ENCODE results near the gene ZNF410.
"Not testable (repeated sequence)": the region's sequence is repeated elsewhere in the genome, so short reads cannot be mapped to it uniquely, and the experiment has no call there.

The ZNF410 gene

GRCh38 chr14:73865534-73866113 is 21.0 kb upstream of the ZNF410 start:
- no peak overlapping the region for H3K23ac ChIP-seq (ENCODE audit: low read depth, low read length, poor library complexity)

GRCh38 chr14:73869754-73870153 is 16.9 kb upstream of the ZNF410 start:
- H2BK120ac ChIP-seq (ENCODE audit: low read depth, low read length); H2AFZ ChIP-seq (ENCODE audit: low read length); H3K27ac ChIP-seq (replicated peaks; ENCODE audit: low read length); H2BK15ac ChIP-seq (ENCODE audit: low read length); H2BK12ac ChIP-seq (ENCODE audit: low read length); H3K4ac ChIP-seq (ENCODE audit: low read length); H4K8ac ChIP-seq (ENCODE audit: low read depth, low read length); H3K4me3 ChIP-seq (ENCODE audit: low read length in 2 of 2); H3K4me1 ChIP-seq (ENCODE audit: control insufficient read depth in 2 of 2, insufficient read depth in 1 of 2, low read depth in 1 of 2, low read length in 2 of 2); H2BK5ac ChIP-seq (ENCODE audit: low read length); H3K18ac ChIP-seq (ENCODE audit: low read length); H3K23ac ChIP-seq (ENCODE audit: low read depth, low read length, poor library complexity); H2AK5ac ChIP-seq (ENCODE audit: low read depth, low read length); H3K36me3 ChIP-seq (replicated peaks in 1 of 2; ENCODE audit: control insufficient read depth in 2 of 2, insufficient read depth in 2 of 2, low read length in 2 of 2); DNase-seq (ENCODE audit: low spot score); H4K91ac ChIP-seq (ENCODE audit: low read depth, low read length, poor library complexity); H3K9ac ChIP-seq (ENCODE audit: low read depth, low read length, poor library complexity); H3K4me2 ChIP-seq (ENCODE audit: insufficient read depth, low read length, poor library complexity, severe bottlenecking); H3K14ac ChIP-seq (ENCODE audit: low read length); H3K79me1 ChIP-seq (ENCODE audit: low read depth, low read length); H3K9me3 ChIP-seq (replicated peaks in 1 of 2; ENCODE audit: control insufficient read depth in 2 of 2, insufficient read depth in 1 of 2, low read depth in 1 of 2, low read length in 2 of 2); H3K27me3 ChIP-seq (ENCODE audit: control insufficient read depth in 3 of 3, insufficient read depth in 3 of 3, low read depth in 1 of 3, low read length in 3 of 3): not testable (repeated sequence)
- WGBS, 2 donors (ENCODE audit: extremely low coverage in 2 of 2, insufficient read length in 2 of 2, insufficient replicate concordance in 1 of 2), result no CpG with 5 or more reads among the region's 11 CpGs

More at GRCh38 chr14:73865534-73866113, 21.0 kb upstream of the ZNF410 start:
- H3K4ac ChIP-seq (ENCODE audit: low read length), result no peak overlapping the region
- H3K9ac ChIP-seq (ENCODE audit: low read depth, low read length, poor library complexity), result no peak overlapping the region
- H3K27me3 ChIP-seq (ENCODE audit: control insufficient read depth in 3 of 3, insufficient read depth in 3 of 3, low read depth in 1 of 3, low read length in 3 of 3), result no peaks in the 10 kb centered on the region
- WGBS, 2 donors (ENCODE audit: extremely low coverage in 2 of 2, insufficient read length in 2 of 2, insufficient replicate concordance in 1 of 2), result no CpG with 5 or more reads among the region's 8 CpGs
- no peak overlapping the region for H3K27ac ChIP-seq (replicated peaks; ENCODE audit: low read length)
- H2AFZ ChIP-seq (ENCODE audit: low read length), result no peak overlapping the region
- H3K9me3 ChIP-seq (replicated peaks in 1 of 2; ENCODE audit: control insufficient read depth in 2 of 2, insufficient read depth in 1 of 2, low read depth in 1 of 2, low read length in 2 of 2), result no peaks in the 10 kb centered on the region
- no peak overlapping the region for H2BK5ac ChIP-seq (ENCODE audit: low read length)
- no peak for DNase-seq (ENCODE audit: low spot score)
- no peak overlapping the region for H2BK12ac ChIP-seq (ENCODE audit: low read length)
- no peak overlapping the region for H3K4me3 ChIP-seq (ENCODE audit: low read length in 2 of 2)
- H2BK120ac ChIP-seq (ENCODE audit: low read depth, low read length), result no peak overlapping the region
- no peak overlapping the region for H4K91ac ChIP-seq (ENCODE audit: low read depth, low read length, poor library complexity)
- H4K8ac ChIP-seq (ENCODE audit: low read depth, low read length), result no peak overlapping the region
- no peak overlapping the region for H3K4me2 ChIP-seq (ENCODE audit: insufficient read depth, low read length, poor library complexity, severe bottlenecking)
- no peak overlapping the region for H2AK5ac ChIP-seq (ENCODE audit: low read depth, low read length)
- no peaks in the 10 kb centered on the region for H3K4me1 ChIP-seq (ENCODE audit: control insufficient read depth in 2 of 2, insufficient read depth in 1 of 2, low read depth in 1 of 2, low read length in 2 of 2)
- no peak overlapping the region for H2BK15ac ChIP-seq (ENCODE audit: low read length)
- H3K79me1 ChIP-seq (ENCODE audit: low read depth, low read length), result no peaks in the 10 kb centered on the region
- H3K14ac ChIP-seq (ENCODE audit: low read length), result no peak overlapping the region
- peaks cover 9 to 32% of the 10 kb centered on the region in 2 donors for H3K36me3 ChIP-seq (replicated peaks in 1 of 2; ENCODE audit: control insufficient read depth in 2 of 2, insufficient read depth in 2 of 2, low read length in 2 of 2)
- no peak overlapping the region for H3K18ac ChIP-seq (ENCODE audit: low read length)

- H3K4me1 ChIP-seq (ENCODE audit: control insufficient read depth in 2 of 2, insufficient read depth in 1 of 2, low read depth in 1 of 2, low read length in 2 of 2), result no peaks in the 10 kb centered on the region
- no peak overlapping the region for H3K14ac ChIP-seq (ENCODE audit: low read length)
- no peak overlapping the region for H3K4me3 ChIP-seq (ENCODE audit: low read length in 2 of 2)
- no peak overlapping the region for H4K8ac ChIP-seq (ENCODE audit: low read depth, low read length)
- H2AK5ac ChIP-seq (ENCODE audit: low read depth, low read length), result no peak overlapping the region
- H3K36me3 ChIP-seq (replicated peaks in 1 of 2; ENCODE audit: control insufficient read depth in 2 of 2, insufficient read depth in 2 of 2, low read length in 2 of 2), result peaks cover 4 to 5% of the 10 kb centered on the region in 2 donors
- H3K4me2 ChIP-seq (ENCODE audit: insufficient read depth, low read length, poor library complexity, severe bottlenecking), result no peak overlapping the region
- H3K79me1 ChIP-seq (ENCODE audit: low read depth, low read length), result no peaks in the 10 kb centered on the region
- H2BK15ac ChIP-seq (ENCODE audit: low read length), result no peak overlapping the region
- H3K18ac ChIP-seq (ENCODE audit: low read length), result no peak overlapping the region
- no peak overlapping the region for H4K91ac ChIP-seq (ENCODE audit: low read depth, low read length, poor library complexity)
- H3K27ac ChIP-seq (replicated peaks; ENCODE audit: low read length), result no peak overlapping the region
- H3K23ac ChIP-seq (ENCODE audit: low read depth, low read length, poor library complexity), result no peak overlapping the region
- H3K9me3 ChIP-seq (replicated peaks in 1 of 2; ENCODE audit: control insufficient read depth in 2 of 2, insufficient read depth in 1 of 2, low read depth in 1 of 2, low read length in 2 of 2), result no peaks in the 10 kb centered on the region
- no peak overlapping the region for H3K4ac ChIP-seq (ENCODE audit: low read length)
- no peaks in the 10 kb centered on the region for H3K27me3 ChIP-seq (ENCODE audit: control insufficient read depth in 3 of 3, insufficient read depth in 3 of 3, low read depth in 1 of 3, low read length in 3 of 3)
- H2BK120ac ChIP-seq (ENCODE audit: low read depth, low read length), result no peak overlapping the region
- no peak for DNase-seq (ENCODE audit: low spot score)
- H2AFZ ChIP-seq (ENCODE audit: low read length), result no peak overlapping the region
- no peak overlapping the region for H2BK12ac ChIP-seq (ENCODE audit: low read length)
- no CpG with 5 or more reads among the region's 2 CpGs for WGBS, 2 donors (ENCODE audit: extremely low coverage in 2 of 2, insufficient read length in 2 of 2, insufficient replicate concordance in 1 of 2)
- no peak overlapping the region for H3K9ac ChIP-seq (ENCODE audit: low read depth, low read length, poor library complexity)
- no peak overlapping the region for H2BK5ac ChIP-seq (ENCODE audit: low read length)
Observed at GRCh38 chr14:73870525-73871235, 16.0 kb upstream of the ZNF410 start.

GRCh38 chr14:73873660-73874059 is 13.0 kb upstream of the ZNF410 start:
- H3K23ac ChIP-seq (ENCODE audit: low read depth, low read length, poor library complexity), result no peak overlapping the region
- H3K27ac ChIP-seq (replicated peaks; ENCODE audit: low read length), result no peak overlapping the region
- no peak overlapping the region for H4K91ac ChIP-seq (ENCODE audit: low read depth, low read length, poor library complexity)
- H3K4me3 ChIP-seq (ENCODE audit: low read length in 2 of 2), result no peak overlapping the region
- no peak overlapping the region for H4K8ac ChIP-seq (ENCODE audit: low read depth, low read length)
- H2BK120ac ChIP-seq (ENCODE audit: low read depth, low read length), result no peak overlapping the region
- H3K9me3 ChIP-seq (replicated peaks in 1 of 2; ENCODE audit: control insufficient read depth in 2 of 2, insufficient read depth in 1 of 2, low read depth in 1 of 2, low read length in 2 of 2), result no peaks in the 10 kb centered on the region
- DNase-seq (ENCODE audit: low spot score), result no peak
- no peak overlapping the region for H2BK5ac ChIP-seq (ENCODE audit: low read length)
- no peak overlapping the region for H3K9ac ChIP-seq (ENCODE audit: low read depth, low read length, poor library complexity)
- no peak overlapping the region for H2AK5ac ChIP-seq (ENCODE audit: low read depth, low read length)
- no peak overlapping the region for H2BK15ac ChIP-seq (ENCODE audit: low read length)
- H3K27me3 ChIP-seq (ENCODE audit: control insufficient read depth in 3 of 3, insufficient read depth in 3 of 3, low read depth in 1 of 3, low read length in 3 of 3), result no peaks in the 10 kb centered on the region
- no peak overlapping the region for H3K18ac ChIP-seq (ENCODE audit: low read length)
- H3K4me1 ChIP-seq (ENCODE audit: control insufficient read depth in 2 of 2, insufficient read depth in 1 of 2, low read depth in 1 of 2, low read length in 2 of 2), result no peaks in the 10 kb centered on the region
- H3K4me2 ChIP-seq (ENCODE audit: insufficient read depth, low read length, poor library complexity, severe bottlenecking), result no peak overlapping the region
- no peak overlapping the region for H3K4ac ChIP-seq (ENCODE audit: low read length)
- H3K14ac ChIP-seq (ENCODE audit: low read length), result no peak overlapping the region
- no peaks in the 10 kb centered on the region for H3K79me1 ChIP-seq (ENCODE audit: low read depth, low read length)
- H2AFZ ChIP-seq (ENCODE audit: low read length), result no peak overlapping the region
- H3K36me3 ChIP-seq (replicated peaks in 1 of 2; ENCODE audit: control insufficient read depth in 2 of 2, insufficient read depth in 2 of 2, low read length in 2 of 2), result peaks cover 0 to 5% of the 10 kb centered on the region in 2 donors
- no peak overlapping the region for H2BK12ac ChIP-seq (ENCODE audit: low read length)
- no CpG with 5 or more reads among the region's 3 CpGs for WGBS, 2 donors (ENCODE audit: extremely low coverage in 2 of 2, insufficient read length in 2 of 2, insufficient replicate concordance in 1 of 2)
